GM21526 (cell line): Measurements from ENCODE around the gene FYCO1.

Source experiments
- ATAC-seq: cut with Tn5 transposase; IDR thresholded peaks from one replicate; pipeline ENCODE4 v1.9.1; 2021; ENCODE audit warnings: moderate library complexity; ENCODE audit not compliant: unreplicated experiment, low FRiP score

The FYCO1 gene

GRCh38 chr3:45985532-45986302 lies 9.9 kb downstream of the FYCO1 start:
- no peak for ATAC-seq

- ATAC-seq, result no peak
Observed at GRCh38 chr3:45984331-45985312, 11.0 kb downstream of the FYCO1 start.

- ATAC-seq, result no peak
Observed at GRCh38 chr3:45983770-45984169, 11.9 kb downstream of the FYCO1 start.

GRCh38 chr3:45981346-45982074 lies 14.1 kb downstream of the FYCO1 start:
- no peak for ATAC-seq

- ATAC-seq, result no peak
Observed at GRCh38 chr3:45980819-45981218, 14.8 kb downstream of the FYCO1 start.

GRCh38 chr3:45980229-45980813 lies 15.3 kb downstream of the FYCO1 start:
- ATAC-seq, result no peak

- no peak for ATAC-seq
Observed at GRCh38 chr3:45979378-45979777, 16.2 kb downstream of the FYCO1 start.

GRCh38 chr3:45978006-45978761 lies 17.4 kb downstream of the FYCO1 start:
- no peak for ATAC-seq

- no peak for ATAC-seq
Observed at GRCh38 chr3:45976191-45977091, 19.2 kb downstream of the FYCO1 start.

GRCh38 chr3:45975686-45976085 lies 19.9 kb downstream of the FYCO1 start:
- no peak for ATAC-seq

GRCh38 chr3:45974686-45975085 lies 20.9 kb downstream of the FYCO1 start:
- no peak for ATAC-seq

- no peak for ATAC-seq
Observed at GRCh38 chr3:45972534-45973402, 22.9 kb downstream of the FYCO1 start.

GRCh38 chr3:45969953-45970352 lies 25.7 kb downstream of the FYCO1 start:
- no peak for ATAC-seq

GRCh38 chr3:45969116-45969515 lies 26.5 kb downstream of the FYCO1 start:
- no peak for ATAC-seq

- no peak for ATAC-seq
Observed at GRCh38 chr3:45968706-45969105, 26.9 kb downstream of the FYCO1 start.

GRCh38 chr3:45968149-45968548 lies 27.5 kb downstream of the FYCO1 start:
- ATAC-seq, result no peak

GRCh38 chr3:45967724-45968123 lies 27.9 kb downstream of the FYCO1 start:
- ATAC-seq, result no peak
